Astrocyte (in vitro differentiated cells and primary cell): ENCODE results near the gene MYT1.

Experiments used
- EZH2 ChIP-seq: IDR thresholded peaks from 2 replicates; pipeline ENCODE4 v1.6.1; 2012; ENCODE audit warnings: mild to moderate bottlenecking, low read length, inconsistent platforms; ENCODE audit not compliant: insufficient read depth
- TF ChIP-seq, protein P1 (sequence below): IDR thresholded peaks from 2 replicates; pipeline ENCODE4 v1.5.1; 2011; ENCODE audit warnings: low read depth, mild to moderate bottlenecking, inconsistent platforms, low read length, moderate library complexity; ENCODE audit not compliant: insufficient read depth

DNA sequence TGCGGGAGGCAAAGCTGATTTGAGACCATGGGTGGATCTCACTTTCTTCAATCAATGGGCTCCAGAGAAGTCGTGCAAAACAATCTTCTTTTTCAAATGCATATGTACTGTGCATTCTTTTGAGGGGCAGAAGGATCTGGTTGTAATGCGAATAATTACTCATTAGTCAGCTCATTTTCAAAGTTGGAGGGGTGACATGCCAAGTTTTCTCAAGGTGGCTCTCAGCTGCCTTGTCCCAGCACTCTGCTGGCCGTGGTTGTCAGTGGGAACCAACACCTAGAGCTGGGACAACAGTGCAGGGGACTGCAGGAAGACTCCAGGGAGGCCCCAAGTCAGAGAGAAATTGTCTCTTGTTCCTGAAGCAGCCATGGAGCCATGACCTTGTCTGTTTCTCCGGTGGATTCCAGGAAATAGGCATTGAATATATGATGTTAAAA lies 25.3 kb downstream of the MYT1 start:
- TF ChIP-seq, protein P1, sequence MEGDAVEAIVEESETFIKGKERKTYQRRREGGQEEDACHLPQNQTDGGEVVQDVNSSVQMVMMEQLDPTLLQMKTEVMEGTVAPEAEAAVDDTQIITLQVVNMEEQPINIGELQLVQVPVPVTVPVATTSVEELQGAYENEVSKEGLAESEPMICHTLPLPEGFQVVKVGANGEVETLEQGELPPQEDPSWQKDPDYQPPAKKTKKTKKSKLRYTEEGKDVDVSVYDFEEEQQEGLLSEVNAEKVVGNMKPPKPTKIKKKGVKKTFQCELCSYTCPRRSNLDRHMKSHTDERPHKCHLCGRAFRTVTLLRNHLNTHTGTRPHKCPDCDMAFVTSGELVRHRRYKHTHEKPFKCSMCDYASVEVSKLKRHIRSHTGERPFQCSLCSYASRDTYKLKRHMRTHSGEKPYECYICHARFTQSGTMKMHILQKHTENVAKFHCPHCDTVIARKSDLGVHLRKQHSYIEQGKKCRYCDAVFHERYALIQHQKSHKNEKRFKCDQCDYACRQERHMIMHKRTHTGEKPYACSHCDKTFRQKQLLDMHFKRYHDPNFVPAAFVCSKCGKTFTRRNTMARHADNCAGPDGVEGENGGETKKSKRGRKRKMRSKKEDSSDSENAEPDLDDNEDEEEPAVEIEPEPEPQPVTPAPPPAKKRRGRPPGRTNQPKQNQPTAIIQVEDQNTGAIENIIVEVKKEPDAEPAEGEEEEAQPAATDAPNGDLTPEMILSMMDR: no peak
- no peak for TF ChIP-seq EZH2
